SK-N-SH (cell line): ENCODE data around the gene KY.

Experiments used
- GABPA ChIP-seq: IDR thresholded peaks from 2 replicates; pipeline ENCODE4 v1.4.0; 2012; ENCODE audit warnings: low read depth, mild to moderate bottlenecking
- YY1 ChIP-seq: IDR thresholded peaks from 2 replicates; pipeline ENCODE4 v1.4.0; 2012; ENCODE audit warnings: low read depth, mild to moderate bottlenecking
- TF ChIP-seq, protein P1 (sequence below): fragments of 200-600 bp; sonication (generic); IDR thresholded peaks from 2 replicates; pipeline ENCODE4 v1.6.1; 2017; ENCODE audit warnings: antibody characterized with exemption, mild to moderate bottlenecking, moderate library complexity

DNA sequence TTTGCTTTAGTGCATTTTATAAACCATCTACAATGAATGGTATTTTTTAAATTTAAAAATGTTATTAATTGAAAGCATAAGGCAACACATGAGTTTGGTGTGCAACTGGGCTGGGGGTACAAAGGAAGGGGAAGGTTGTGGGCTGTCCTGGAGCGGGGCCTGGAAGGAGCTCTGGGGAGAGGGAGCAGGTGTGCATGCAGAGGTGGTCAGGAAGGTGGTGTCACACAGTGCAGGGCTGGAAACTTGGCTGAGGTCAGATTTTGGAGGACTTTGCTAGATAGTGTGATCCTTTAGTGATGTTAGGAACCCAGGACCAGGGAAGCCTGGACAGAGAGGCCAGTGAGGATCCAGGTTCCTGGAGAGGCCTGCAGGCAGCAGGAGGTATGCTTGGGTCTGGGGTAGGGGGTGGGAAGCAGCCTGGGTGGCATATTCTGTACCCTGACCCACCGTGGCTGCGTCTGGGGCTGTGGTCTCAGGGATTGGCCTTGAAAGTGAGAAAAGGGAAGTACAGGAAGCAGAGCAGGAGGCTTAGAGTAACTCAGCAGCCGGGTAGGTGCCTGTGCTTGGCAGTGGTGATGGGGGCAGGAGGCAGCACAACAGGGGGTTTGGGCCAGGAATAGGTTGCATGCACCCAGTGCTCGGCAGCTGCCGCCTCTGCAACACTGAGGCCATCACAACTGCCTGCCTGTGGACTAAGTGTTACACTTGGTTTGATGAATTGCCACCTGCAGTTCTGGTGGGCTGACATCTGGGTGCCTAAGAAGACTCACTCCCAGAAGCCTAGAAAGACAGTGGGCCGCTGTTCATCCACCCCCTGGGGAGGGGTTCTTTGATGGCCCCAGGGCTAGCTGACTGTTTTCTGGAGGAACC is 33.0 kb downstream of the KY start:
- TF ChIP-seq YY1 (no peak), GABPA (no peak)
- TF ChIP-seq, protein P1, sequence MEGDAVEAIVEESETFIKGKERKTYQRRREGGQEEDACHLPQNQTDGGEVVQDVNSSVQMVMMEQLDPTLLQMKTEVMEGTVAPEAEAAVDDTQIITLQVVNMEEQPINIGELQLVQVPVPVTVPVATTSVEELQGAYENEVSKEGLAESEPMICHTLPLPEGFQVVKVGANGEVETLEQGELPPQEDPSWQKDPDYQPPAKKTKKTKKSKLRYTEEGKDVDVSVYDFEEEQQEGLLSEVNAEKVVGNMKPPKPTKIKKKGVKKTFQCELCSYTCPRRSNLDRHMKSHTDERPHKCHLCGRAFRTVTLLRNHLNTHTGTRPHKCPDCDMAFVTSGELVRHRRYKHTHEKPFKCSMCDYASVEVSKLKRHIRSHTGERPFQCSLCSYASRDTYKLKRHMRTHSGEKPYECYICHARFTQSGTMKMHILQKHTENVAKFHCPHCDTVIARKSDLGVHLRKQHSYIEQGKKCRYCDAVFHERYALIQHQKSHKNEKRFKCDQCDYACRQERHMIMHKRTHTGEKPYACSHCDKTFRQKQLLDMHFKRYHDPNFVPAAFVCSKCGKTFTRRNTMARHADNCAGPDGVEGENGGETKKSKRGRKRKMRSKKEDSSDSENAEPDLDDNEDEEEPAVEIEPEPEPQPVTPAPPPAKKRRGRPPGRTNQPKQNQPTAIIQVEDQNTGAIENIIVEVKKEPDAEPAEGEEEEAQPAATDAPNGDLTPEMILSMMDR: no peak
